Neural crest cell (in vitro differentiated cells): ENCODE results near the gene EDIL3. TPM values are rescaled to one million over a fixed set of nuclear protein-coding genes. Genes with fewer than 3 reads are reported as not detected.

Experiments
- DNase-seq: peaks from one replicate; pipeline ENCODE4 v3.0.0; 2021; ENCODE audit warnings: low read depth, mixed read lengths, low spot score
- H3K27ac Mint-ChIP-seq: one replicate; pipeline ENCODE4 v1.8.0; 2021; ENCODE audit warnings: mild to moderate bottlenecking, mixed read lengths; ENCODE audit not compliant: unreplicated experiment
- H3K27me3 Mint-ChIP-seq: 2 replicates; pipeline ENCODE4 v1.8.0; 2021; ENCODE audit warnings: low read depth, mild to moderate bottlenecking, mixed read lengths
- H3K36me3 Mint-ChIP-seq: 2 replicates; pipeline ENCODE4 v1.8.0; 2021; ENCODE audit warnings: low read depth, mild to moderate bottlenecking, mixed read lengths
- H3K4me1 Mint-ChIP-seq: 2 replicates; pipeline ENCODE4 v1.8.0; 2021; ENCODE audit warnings: mixed read lengths
- H3K4me3 Mint-ChIP-seq: one replicate; pipeline ENCODE4 v1.8.0; 2021; ENCODE audit warnings: mild to moderate bottlenecking, mixed read lengths
- H3K9me3 Mint-ChIP-seq: 2 replicates; pipeline ENCODE4 v1.8.0; 2021; ENCODE audit warnings: mixed read lengths
- total RNA-seq: library from RNA; stranded (reverse); gene quantifications from 2 replicates; pipeline ENCODE4 v1.2.1, GENCODE V29; 2021
- TF ChIP-seq, protein P1 (sequence below): fragments of 200-600 bp; sonication (generic); conservative IDR thresholded peaks from 2 replicates; pipeline ENCODE4 v1.5.0; 2021; ENCODE audit warnings: antibody characterized with exemption, mild to moderate bottlenecking

The EDIL3 gene
- total RNA-seq, 1 donor from 2014 or later = 1.2 TPM

GRCh38 chr5:84425365-84425881 lies 40.7 kb upstream of the EDIL3 start:
- Mint-ChIP-seq H3K4me3 (no peak overlapping the region), H3K27ac (no peak overlapping the region), H3K36me3 (no peaks in the 10 kb centered on the region), H3K4me1 (peaks cover 6% of the 10 kb centered on the region), H3K27me3 (no peaks in the 10 kb centered on the region), H3K9me3 (peaks cover 3% of the 10 kb centered on the region)
- no peak for DNase-seq
- TF ChIP-seq, protein P1, sequence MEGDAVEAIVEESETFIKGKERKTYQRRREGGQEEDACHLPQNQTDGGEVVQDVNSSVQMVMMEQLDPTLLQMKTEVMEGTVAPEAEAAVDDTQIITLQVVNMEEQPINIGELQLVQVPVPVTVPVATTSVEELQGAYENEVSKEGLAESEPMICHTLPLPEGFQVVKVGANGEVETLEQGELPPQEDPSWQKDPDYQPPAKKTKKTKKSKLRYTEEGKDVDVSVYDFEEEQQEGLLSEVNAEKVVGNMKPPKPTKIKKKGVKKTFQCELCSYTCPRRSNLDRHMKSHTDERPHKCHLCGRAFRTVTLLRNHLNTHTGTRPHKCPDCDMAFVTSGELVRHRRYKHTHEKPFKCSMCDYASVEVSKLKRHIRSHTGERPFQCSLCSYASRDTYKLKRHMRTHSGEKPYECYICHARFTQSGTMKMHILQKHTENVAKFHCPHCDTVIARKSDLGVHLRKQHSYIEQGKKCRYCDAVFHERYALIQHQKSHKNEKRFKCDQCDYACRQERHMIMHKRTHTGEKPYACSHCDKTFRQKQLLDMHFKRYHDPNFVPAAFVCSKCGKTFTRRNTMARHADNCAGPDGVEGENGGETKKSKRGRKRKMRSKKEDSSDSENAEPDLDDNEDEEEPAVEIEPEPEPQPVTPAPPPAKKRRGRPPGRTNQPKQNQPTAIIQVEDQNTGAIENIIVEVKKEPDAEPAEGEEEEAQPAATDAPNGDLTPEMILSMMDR = no peak

DNA sequence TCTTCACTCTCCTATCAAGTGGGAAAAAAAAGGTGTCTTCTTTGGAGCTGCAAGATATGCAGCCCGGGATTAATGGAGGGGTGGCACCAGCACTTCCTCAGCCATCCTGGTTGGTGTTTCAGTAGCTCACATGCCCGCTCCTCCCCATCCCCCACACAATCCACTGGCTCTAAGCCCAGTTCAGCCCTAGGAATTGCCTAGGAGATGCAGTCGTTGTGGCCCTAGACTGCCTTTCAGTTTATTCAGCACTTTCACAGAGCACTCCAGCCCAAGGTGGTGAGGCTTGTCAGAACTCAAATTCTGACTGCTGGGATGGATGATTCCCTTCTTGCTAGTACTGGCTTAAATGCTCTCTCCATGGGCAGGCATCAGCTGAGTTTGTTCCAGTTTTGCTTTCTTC lies 35.1 kb upstream of the EDIL3 start:
- H3K27ac Mint-ChIP-seq = no peak overlapping the region
- TF ChIP-seq, protein P1 = no peak

GRCh38 chr5:84411832-84412605 lies 27.3 kb upstream of the EDIL3 start:
- DNase-seq = no peak
- no peaks in the 10 kb centered on the region for H3K27me3 Mint-ChIP-seq
- H3K27ac Mint-ChIP-seq = no peak overlapping the region
- H3K9me3 Mint-ChIP-seq = peaks cover 5% of the 10 kb centered on the region
- H3K4me1 Mint-ChIP-seq = no peaks in the 10 kb centered on the region
- no peak overlapping the region for H3K4me3 Mint-ChIP-seq
- H3K36me3 Mint-ChIP-seq = no peaks in the 10 kb centered on the region
- TF ChIP-seq, protein P1 = no peak

More for the DNA sequence above, 35.1 kb upstream of the EDIL3 start:
- H3K27me3 Mint-ChIP-seq = no peaks in the 10 kb centered on the region
- H3K36me3 Mint-ChIP-seq = no peaks in the 10 kb centered on the region
- no peaks in the 10 kb centered on the region for H3K4me1 Mint-ChIP-seq
- no peak for DNase-seq
- H3K9me3 Mint-ChIP-seq = peaks cover 5% of the 10 kb centered on the region
- H3K4me3 Mint-ChIP-seq = no peak overlapping the region

DNA sequence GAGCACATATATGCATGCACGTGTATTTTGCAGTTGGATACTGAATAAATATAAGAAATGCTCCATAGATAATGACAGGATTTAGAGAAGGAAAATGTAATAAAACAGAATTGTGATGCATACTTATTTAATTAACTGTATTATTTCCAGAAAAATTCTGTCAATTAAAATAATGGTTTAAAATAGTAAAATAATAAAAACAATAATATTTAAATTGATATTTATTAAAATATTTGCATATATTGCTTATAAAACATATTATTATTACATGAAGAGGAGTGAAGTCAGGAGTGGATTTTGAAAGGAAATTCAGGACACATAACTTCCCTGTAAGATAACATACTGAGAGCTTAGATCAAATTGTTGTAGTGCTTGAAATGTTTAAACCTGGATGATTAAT lies 21.4 kb upstream of the EDIL3 start:
- no peaks in the 10 kb centered on the region for H3K4me1 Mint-ChIP-seq
- DNase-seq = no peak
- H3K27ac Mint-ChIP-seq = no peak overlapping the region

GRCh38 chr5:84403773-84404172 lies 19.1 kb upstream of the EDIL3 start:
- Mint-ChIP-seq H3K4me1 (no peaks in the 10 kb centered on the region), H3K27ac (no peak overlapping the region), H3K9me3 (no peaks in the 10 kb centered on the region), H3K36me3 (no peaks in the 10 kb centered on the region), H3K4me3 (no peak overlapping the region), H3K27me3 (no peaks in the 10 kb centered on the region)
- no peak for DNase-seq
- TF ChIP-seq, protein P1 = no peak

More for the DNA sequence above, 21.4 kb upstream of the EDIL3 start:
- H3K27me3 Mint-ChIP-seq = no peaks in the 10 kb centered on the region
- H3K9me3 Mint-ChIP-seq = no peaks in the 10 kb centered on the region
- TF ChIP-seq, protein P1 = no peak
- no peak overlapping the region for H3K4me3 Mint-ChIP-seq
- H3K36me3 Mint-ChIP-seq = no peaks in the 10 kb centered on the region
